ENCODE measurements around the gene YAE1. TPM values are rescaled to one million over a fixed set of nuclear protein-coding genes. Genes with fewer than 3 reads are reported as not detected.

YAE1 gene
- total and polyA plus RNA-seq, 2 donors (not counting 1 experiment from before 2014, with no cell fraction given): 5.9 to 20.0 TPM

DNA sequence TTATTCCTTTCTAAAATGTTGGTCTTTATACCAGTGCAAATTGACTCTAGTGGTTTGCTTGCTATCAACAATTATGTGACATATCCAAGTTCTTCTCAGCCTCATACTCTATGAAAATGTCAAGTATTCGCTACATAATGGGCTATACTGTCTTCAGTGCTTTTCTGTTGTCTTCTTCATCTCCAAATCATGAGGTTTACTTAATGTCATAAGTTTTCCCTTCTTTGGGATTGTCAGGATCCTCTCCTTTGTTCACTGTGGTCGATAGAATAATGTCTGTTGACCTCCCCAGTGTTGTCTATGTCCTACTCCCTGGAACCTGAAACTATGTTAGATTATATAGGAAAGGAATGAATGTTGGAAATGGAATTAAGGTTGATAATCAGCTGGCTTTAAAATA, 40.7 kb downstream of the YAE1 start:
- no peak for DNase-seq
- peaks cover 17% of the 10 kb centered on the region for H3K4me1 Mint-ChIP-seq
- Histone ChIP-seq H3K27ac (ENCODE audit: low read length in 2 of 2) (no peak overlapping the region), H3K9ac (ENCODE audit: low read length) (no peak overlapping the region), H3K4me3 (ENCODE audit: control extremely low read depth in 1 of 5, extremely low read depth in 1 of 5, insufficient read depth in 1 of 5, low read depth in 2 of 5, low read length in 4 of 5) (no peak overlapping the region), H3K36me3 (replicated peaks in 1 of 2; ENCODE audit: control extremely low read depth in 1 of 2, control insufficient read depth in 1 of 2, extremely low read depth in 1 of 2, insufficient read depth in 2 of 2, low read length in 1 of 2) (no peaks in the 10 kb centered on the region), H3K79me2 (ENCODE audit: control insufficient read depth, insufficient read depth, low read length) (no peaks in the 10 kb centered on the region), H3K9me3 (ENCODE audit: control extremely low read depth in 1 of 3, control insufficient read depth in 2 of 3, insufficient read depth in 1 of 3, low read length in 2 of 3) (no peaks in the 10 kb centered on the region), H3K4me1 (ENCODE audit: control insufficient read depth in 2 of 2, insufficient read depth in 2 of 2, low read length in 2 of 2) (peaks cover 6 to 7% of the 10 kb centered on the region in 2 donors), H4K20me1 (ENCODE audit: control insufficient read depth, insufficient read depth, low read length, poor library complexity, severe bottlenecking) (no peaks in the 10 kb centered on the region), H2AFZ (ENCODE audit: insufficient read depth, low read depth, low read length, poor library complexity, severe bottlenecking) (no peak overlapping the region), H3K27me3 (replicated peaks in 1 of 4; ENCODE audit: control extremely low read depth in 1 of 4, control insufficient read depth in 3 of 4, insufficient read depth in 4 of 4, low read length in 3 of 4) (peaks cover 0 to 19% (median 5%) of the 10 kb centered on the region in 4 experiments), H3K4me2 (replicated peaks; ENCODE audit: low read depth, low read length, poor library complexity, severe bottlenecking) (no peak overlapping the region)
- no peak overlapping the region for H3K27ac Mint-ChIP-seq
- TF ChIP-seq, protein P1, sequence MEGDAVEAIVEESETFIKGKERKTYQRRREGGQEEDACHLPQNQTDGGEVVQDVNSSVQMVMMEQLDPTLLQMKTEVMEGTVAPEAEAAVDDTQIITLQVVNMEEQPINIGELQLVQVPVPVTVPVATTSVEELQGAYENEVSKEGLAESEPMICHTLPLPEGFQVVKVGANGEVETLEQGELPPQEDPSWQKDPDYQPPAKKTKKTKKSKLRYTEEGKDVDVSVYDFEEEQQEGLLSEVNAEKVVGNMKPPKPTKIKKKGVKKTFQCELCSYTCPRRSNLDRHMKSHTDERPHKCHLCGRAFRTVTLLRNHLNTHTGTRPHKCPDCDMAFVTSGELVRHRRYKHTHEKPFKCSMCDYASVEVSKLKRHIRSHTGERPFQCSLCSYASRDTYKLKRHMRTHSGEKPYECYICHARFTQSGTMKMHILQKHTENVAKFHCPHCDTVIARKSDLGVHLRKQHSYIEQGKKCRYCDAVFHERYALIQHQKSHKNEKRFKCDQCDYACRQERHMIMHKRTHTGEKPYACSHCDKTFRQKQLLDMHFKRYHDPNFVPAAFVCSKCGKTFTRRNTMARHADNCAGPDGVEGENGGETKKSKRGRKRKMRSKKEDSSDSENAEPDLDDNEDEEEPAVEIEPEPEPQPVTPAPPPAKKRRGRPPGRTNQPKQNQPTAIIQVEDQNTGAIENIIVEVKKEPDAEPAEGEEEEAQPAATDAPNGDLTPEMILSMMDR (IDR thresholded peaks at IDR 0.05): no peak
- TF ChIP-seq EZH2 (IDR thresholded peaks at IDR 0.05; ENCODE audit: borderline replicate concordance, insufficient read depth, low read depth, low read length, poor library complexity, severe bottlenecking): no peak
- CTCF ChIA-PET: no interaction called here
- WGBS (ENCODE audit: insufficient coverage): no CpG with 5 or more reads among the region's 2 CpGs
- H3K27me3 Mint-ChIP-seq: peaks cover 26% of the 10 kb centered on the region
- intact Hi-C loops (cut with micrococcal nuclease): no loop called here
- ATAC-seq (ENCODE audit: low read depth): no peak
- no peak overlapping the region for H3K4me3 Mint-ChIP-seq
- H3K9me3 Mint-ChIP-seq (ENCODE audit: insufficient read depth): no peaks in the 10 kb centered on the region
- POLR2A ChIA-PET: no interaction called here

DNA sequence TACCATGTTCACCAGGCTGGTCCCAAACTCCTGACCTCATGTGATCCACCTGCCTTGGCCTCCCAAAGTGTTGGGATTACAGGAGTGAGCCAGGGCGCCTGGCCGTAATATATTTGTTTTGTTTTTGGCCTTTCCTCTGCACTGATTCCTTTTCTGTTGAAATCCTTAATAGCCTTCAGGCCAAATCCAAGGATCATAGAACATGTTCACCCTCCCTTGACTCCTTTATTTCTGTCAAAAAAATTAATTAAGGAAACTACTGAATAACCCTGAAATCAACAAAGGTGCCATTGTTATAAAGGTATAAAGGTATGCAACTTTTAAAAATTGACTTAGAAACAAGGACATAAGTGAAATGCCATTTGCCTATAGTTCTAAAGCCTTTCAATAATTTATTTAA, 41.7 kb downstream of the YAE1 start:
- Histone ChIP-seq H3K9me3 (ENCODE audit: control extremely low read depth in 1 of 3, control insufficient read depth in 2 of 3, insufficient read depth in 1 of 3, low read length in 2 of 3) (no peaks in the 10 kb centered on the region), H3K4me2 (replicated peaks; ENCODE audit: low read depth, low read length, poor library complexity, severe bottlenecking) (no peak overlapping the region), H3K27ac (ENCODE audit: low read length in 2 of 2) (no peak overlapping the region), H2AFZ (ENCODE audit: insufficient read depth, low read depth, low read length, poor library complexity, severe bottlenecking) (no peak overlapping the region), H3K36me3 (replicated peaks in 1 of 2; ENCODE audit: control extremely low read depth in 1 of 2, control insufficient read depth in 1 of 2, extremely low read depth in 1 of 2, insufficient read depth in 2 of 2, low read length in 1 of 2) (no peaks in the 10 kb centered on the region), H3K79me2 (ENCODE audit: control insufficient read depth, insufficient read depth, low read length) (no peaks in the 10 kb centered on the region), H3K4me3 (ENCODE audit: control extremely low read depth in 1 of 5, extremely low read depth in 1 of 5, insufficient read depth in 1 of 5, low read depth in 2 of 5, low read length in 4 of 5) (no peak overlapping the region), H3K9ac (ENCODE audit: low read length) (no peak overlapping the region), H3K4me1 (ENCODE audit: control insufficient read depth in 2 of 2, insufficient read depth in 2 of 2, low read length in 2 of 2) (peaks cover 6 to 7% of the 10 kb centered on the region in 2 donors), H4K20me1 (ENCODE audit: control insufficient read depth, insufficient read depth, low read length, poor library complexity, severe bottlenecking) (no peaks in the 10 kb centered on the region), H3K27me3 (replicated peaks in 1 of 4; ENCODE audit: control extremely low read depth in 1 of 4, control insufficient read depth in 3 of 4, insufficient read depth in 4 of 4, low read length in 3 of 4) (peaks cover 0 to 19% (median 5%) of the 10 kb centered on the region in 4 experiments)
- ATAC-seq (ENCODE audit: low read depth) (no peak), DNase-seq (no peak)
- H3K27ac Mint-ChIP-seq: no peak overlapping the region
- peaks cover 30% of the 10 kb centered on the region for H3K27me3 Mint-ChIP-seq
- POLR2A ChIA-PET: no interaction called here
- intact Hi-C loops (cut with micrococcal nuclease): no loop called here
- no CpG with 5 or more reads among the region's 2 CpGs for WGBS (ENCODE audit: insufficient coverage)
- CTCF ChIA-PET: no interaction called here
- no peaks in the 10 kb centered on the region for H3K9me3 Mint-ChIP-seq (ENCODE audit: insufficient read depth)
- H3K4me3 Mint-ChIP-seq: no peak overlapping the region
- H3K4me1 Mint-ChIP-seq: peaks cover 17% of the 10 kb centered on the region
- TF ChIP-seq, protein P1 (IDR thresholded peaks at IDR 0.05): no peak
- no peak for TF ChIP-seq EZH2 (IDR thresholded peaks at IDR 0.05; ENCODE audit: borderline replicate concordance, insufficient read depth, low read depth, low read length, poor library complexity, severe bottlenecking)
